GM20431 (cell line): ENCODE measurements around the gene ABHD6.
"Not testable (repeated sequence)": the region's sequence is repeated elsewhere in the genome, so short reads cannot be mapped to it uniquely, and the experiment has no call there.

ENCODE experiments used
- in situ Hi-C: fragments of 300-500 bp; cut with MseI, MboI; formaldehyde crosslinking; loops from one replicate; pipeline ENCODE4 v1.15.0; 2020; ENCODE audit warnings: low sequenced_read_pairs; ENCODE audit not compliant: unreplicated experiment

ABHD6 gene

DNA sequence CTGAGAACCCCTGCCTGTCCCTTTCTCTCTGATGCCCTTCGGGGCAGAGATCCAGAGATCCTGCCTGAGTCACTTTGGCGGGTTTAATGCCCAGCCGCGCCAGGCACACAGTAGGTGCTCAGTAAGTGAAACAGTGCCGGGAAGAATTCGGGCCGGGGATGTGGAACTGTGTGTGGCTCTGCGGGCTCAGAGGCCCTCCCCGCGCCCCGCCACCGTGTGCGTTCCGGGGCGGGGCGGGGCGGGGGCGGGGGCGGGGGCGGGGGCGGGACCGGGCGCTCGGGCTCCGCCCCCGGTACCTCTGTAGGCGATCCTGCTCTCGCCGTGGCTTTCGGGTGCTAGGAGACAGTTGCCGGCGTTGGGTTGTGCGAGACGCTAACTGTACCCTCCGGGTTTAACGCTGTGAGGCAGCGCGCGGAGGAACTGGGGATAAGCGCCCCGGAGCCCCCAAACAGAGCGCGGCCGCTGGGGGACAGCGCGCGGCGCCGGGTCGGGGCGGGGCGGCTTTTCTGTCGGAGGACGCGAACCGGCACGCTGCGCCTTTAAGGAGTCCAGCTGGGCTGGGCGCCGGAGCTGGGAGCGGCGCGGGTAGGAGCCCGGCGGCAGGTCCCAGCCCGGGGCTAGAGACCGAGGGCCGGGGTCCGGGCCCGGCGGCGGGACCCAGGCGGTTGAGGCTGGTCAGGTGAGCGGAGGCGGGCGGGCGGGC, at the start of gene ABHD6:
Gene ABHD6, plus strand, starts transcription at position 555 of the 703 bp plus-strand sequence. CDS start 18,795 bp downstream, outside the sequence.
- in situ Hi-C loops: no loop called here

DNA sequence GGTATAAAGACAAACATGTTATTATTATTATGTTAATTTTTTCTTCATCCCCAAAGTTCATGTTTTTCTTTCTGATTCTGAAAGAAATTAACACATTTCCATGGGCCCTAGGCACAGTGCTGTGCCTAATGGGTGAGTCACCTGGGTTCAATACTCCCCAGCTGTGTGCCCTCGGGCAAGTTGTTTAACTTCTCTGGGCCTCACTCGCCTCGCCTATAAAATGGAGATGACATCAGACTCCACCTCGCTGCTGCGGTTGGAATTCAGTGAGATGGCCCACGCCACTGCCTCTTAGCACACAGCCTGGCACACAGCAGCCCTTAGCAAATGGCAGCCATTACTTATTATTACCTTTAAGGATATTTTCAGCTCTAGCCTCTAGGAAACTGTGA, 49.4 kb upstream of the ABHD6 start:
- in situ Hi-C loops: no loop called here

- in situ Hi-C loops: no loop called here
Measured at GRCh38 chr3:58188921-58189451, 48.6 kb upstream of the ABHD6 start.

GRCh38 chr3:58189691-58190090, 47.9 kb upstream of the ABHD6 start:
- in situ Hi-C loops: no loop called here

DNA sequence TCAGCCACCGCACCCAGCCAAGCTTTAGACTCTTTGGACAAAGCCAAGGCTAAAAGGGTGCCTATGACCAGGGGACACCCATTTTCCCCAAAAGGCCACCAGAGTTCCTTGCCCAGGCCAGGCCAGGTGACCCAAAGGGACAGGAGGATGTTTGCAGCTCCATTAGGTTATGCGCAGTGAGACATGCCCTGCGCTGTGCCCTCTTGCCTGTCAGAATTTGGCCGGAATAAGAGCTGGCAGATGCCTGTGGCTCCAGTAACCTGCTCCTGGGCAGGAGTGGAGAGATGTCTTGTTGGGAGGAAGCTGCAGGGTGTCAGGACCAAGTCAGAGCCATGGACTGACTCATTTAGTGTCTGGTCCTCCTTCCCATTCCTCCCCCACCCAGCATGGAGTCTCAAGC, 47.3 kb upstream of the ABHD6 start:
- in situ Hi-C loops: no loop called here

DNA sequence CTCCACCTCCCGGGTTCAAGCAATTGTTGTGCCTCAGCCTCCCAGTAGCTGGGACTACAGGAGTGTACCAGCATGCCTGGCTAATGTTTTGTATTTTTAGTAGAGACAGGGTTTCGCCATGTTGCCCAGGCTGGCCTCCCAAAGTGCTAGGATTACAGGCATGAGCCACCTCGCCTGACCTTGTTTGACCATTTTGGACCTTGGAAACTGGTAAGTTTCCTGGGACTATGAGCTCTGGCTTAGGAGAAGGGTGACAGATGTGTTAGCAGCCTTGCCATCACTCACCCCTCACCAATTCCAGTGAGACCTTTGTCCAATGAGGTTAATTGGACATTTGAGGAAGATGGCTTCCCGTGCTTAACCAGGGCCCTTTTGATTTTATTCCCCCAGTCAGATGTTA, 46.7 kb upstream of the ABHD6 start:
- in situ Hi-C loops: no loop called here

DNA sequence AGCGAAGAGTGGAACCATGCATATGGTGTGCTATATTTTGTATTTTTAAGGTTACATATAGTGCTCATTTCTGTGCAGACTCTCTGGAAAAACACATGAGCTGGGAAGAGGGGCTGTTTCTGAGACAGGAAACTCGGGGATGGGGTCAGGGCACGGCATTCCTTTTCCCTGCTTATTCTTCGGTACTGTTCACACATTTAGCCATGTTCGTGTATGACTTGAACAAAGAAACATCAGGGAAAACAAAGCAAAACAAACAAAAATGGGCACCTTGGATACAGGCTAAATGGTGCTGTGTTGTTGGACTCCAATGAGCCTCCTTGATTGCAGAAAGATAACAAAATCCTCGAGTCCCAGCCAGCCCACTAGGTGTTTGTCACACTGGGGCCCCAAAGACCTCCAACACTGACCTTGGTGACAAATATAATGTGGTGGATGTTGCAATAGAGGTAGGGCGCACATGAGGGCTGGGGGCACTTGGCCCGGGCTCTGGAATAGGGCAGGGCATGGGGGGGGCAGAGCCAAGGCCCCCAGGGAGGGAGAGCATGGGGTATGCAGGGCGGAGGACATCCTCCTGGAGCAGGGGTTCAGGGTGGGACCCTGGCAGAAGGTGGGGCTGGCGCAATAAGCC, 46.1 kb upstream of the ABHD6 start:
- in situ Hi-C loops: no loop called here

GRCh38 chr3:58192069-58192468, 45.5 kb upstream of the ABHD6 start:
- in situ Hi-C loops: no loop called here

- in situ Hi-C loops: no loop called here
Measured at GRCh38 chr3:58193682-58194407, 43.7 kb upstream of the ABHD6 start.

GRCh38 chr3:58197588-58197987, 40.0 kb upstream of the ABHD6 start:
- in situ Hi-C loops: no loop called here

DNA sequence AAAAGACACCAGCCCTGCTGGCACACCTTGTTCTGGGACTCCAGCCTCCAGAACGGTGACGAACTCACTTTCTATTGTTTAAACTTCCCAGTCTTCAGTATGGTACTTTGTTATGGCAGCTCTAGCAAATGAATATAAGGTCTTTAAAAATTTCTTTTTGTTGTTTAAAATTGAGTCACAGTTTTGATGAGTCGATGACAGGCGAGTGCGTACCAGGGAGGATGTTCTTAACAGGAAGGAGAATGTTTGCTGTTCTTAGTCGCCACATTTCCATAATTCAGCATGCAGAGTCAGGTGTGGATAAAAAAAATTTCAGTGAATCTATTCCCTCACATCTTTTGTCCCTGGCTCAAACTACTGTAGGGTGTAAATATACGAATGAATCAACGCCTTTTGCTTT, 39.2 kb upstream of the ABHD6 start:
- in situ Hi-C loops: no loop called here

GRCh38 chr3:58198804-58199203, 38.8 kb upstream of the ABHD6 start:
- in situ Hi-C loops: no loop called here

DNA sequence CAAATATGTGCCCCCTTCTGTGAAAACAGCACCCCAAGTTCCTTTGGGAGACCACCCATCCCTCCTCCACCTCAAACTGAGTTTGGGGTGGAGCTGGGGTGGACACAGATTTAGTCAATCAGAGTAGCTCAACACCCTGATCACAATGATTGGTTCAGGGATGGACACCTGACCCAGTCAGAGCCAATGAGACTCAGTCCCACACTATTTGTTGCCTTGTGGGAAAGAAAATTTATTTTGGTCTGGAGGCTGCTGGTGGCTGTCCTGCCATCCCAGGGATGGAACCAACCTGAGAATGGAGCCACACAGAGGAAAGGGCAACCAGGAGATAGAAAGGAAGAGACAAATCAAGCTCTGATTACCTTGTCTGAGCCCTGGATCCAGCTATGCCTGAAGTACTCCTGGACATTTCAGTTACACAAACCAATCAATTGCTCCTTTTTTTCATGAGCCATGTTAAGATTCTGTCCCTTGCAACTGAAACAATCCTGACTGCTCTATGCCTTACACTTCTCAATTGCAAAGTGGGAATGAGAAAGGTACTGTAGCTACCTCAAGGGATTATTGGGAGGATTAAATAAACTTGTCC, 37.4 kb upstream of the ABHD6 start:
- in situ Hi-C loops: no loop called here

- in situ Hi-C loops: no loop called here
Measured at GRCh38 chr3:58200846-58201355, 36.7 kb upstream of the ABHD6 start.

DNA sequence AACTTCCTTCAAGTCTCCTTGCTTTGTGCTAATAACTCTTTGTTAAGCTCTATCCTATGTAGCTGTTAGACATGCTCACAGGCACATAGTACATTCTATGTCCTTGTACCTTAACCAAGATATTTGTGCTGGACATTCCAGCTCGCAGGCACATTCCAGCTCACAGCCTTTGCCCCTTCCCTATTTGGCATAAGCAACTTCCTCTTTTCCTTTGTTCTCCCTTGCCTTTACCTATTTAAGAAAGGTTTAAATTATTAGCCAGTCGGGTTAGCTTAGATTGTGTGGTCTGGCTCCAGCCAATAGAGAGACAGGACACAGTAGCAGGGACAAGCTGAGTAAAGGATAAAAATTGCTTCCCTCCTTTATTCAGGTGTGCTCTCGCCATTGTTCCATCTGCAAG, 36.1 kb upstream of the ABHD6 start:
- in situ Hi-C loops: not testable (repeated sequence)

GRCh38 chr3:58202917-58203360, 34.7 kb upstream of the ABHD6 start:
- in situ Hi-C loops: no loop called here

DNA sequence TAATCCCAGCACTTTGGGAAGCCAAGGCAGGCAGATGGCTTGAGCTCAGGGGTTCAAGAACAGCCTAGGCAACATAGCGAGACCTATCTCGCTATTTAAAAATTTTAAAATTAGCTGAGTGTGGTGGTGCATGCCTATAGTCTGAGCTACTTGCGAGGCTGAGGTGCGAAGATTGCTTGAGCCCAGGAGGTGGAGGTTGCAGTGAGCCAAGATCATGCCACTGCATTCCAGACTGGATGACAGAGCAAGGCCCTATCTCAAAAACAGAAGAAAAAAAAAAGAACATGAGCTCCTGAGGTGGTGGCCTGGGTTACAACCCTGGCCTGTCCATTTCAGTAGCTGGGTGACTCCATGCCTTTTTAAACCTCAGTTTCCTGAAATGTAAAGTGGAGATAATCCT, 34.1 kb upstream of the ABHD6 start:
- in situ Hi-C loops: no loop called here

GRCh38 chr3:58204720-58205119, 32.9 kb upstream of the ABHD6 start:
- in situ Hi-C loops: no loop called here

DNA sequence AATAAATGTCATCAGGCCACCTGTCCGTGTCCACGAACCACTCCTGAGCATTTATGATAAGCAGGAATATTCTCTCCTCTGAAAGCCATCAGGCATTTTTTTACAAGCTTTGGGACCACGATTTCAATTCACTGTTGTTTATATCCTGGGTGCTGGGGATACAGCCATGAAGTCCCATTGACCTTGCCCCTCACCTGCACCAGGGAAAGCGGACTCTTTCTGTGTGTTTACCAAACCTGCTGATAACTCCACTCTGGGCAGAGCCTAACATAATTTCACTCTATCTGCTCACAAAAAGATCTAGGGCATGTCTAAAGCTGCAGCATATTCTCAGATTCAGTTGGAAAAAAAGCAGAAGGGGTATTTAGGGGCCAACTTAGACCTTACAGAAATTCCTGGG, 31.6 kb upstream of the ABHD6 start:
- in situ Hi-C loops: no loop called here

DNA sequence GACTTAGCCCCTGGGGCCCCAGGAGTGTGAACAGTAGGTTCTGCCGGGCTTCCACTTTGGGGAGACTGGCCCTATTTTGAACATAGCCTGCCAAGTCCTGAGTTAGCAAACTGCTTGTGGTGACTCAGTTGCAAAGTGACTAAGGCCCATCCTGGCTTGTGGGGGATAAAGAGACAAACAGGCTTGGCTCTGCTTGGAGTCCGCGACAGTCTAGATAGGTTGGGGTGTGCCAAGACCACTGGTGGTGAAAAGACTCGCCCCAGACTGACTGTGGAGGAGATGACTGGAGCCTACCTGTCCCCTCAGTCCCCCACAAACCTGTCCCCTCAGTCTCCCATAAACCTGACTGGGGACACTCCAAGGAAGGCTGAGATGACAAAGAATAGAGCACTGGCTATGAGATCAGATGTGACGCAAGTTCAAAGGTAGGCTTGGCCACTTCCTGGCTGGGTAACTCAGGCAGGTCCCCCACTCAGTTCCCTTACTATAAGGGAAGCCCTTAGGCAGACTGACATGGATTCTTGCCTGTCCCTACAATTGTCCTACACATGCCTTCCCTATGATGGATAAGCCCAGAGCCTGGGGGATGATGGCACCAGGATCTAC, 31.1 kb upstream of the ABHD6 start:
- in situ Hi-C loops: no loop called here
